ENCODE data around the gene AKAP7.
"Not testable (repeated sequence)": the region's sequence is repeated elsewhere in the genome, so short reads cannot be mapped to it uniquely, and the experiment has no call there.

The AKAP7 gene

GRCh38 chr6:131250936-131251335 is 115.7 kb downstream of the AKAP7 start:
- no peak for FAIRE-seq
- DNase-seq (ENCODE audit: insufficient read length, low spot score), result no peak

DNA sequence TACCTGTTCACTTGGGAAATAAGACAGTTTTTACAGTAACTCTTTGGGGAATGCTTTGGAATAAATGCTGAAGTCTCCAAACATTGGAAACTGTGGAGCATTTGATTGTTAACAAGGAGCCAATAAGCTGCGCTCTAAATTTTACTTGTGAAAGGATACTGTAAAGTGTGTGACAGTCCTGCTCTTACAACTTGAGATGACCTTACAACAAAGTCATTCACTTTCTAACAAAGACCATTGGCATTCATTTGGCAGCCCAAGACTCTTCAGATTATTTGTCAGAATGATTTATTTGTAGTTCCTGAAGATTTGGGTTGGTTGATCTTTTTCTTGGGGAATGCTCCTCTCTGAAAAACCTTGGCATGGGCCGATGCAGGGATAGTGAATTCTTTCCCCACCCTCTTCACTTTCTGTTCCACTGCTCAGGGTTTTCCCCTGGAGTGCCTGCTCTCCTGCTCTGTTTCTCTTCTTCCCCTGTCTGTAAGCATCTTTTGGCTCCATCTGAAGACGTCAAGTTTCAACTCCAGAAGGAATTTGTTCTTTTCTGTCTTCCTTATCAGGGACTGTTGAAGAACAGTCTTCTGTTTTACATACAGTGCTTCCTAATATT is 116.4 kb downstream of the AKAP7 start:
- DNase-seq (ENCODE audit: insufficient read length, low spot score), result no peak
- no peak for FAIRE-seq

DNA sequence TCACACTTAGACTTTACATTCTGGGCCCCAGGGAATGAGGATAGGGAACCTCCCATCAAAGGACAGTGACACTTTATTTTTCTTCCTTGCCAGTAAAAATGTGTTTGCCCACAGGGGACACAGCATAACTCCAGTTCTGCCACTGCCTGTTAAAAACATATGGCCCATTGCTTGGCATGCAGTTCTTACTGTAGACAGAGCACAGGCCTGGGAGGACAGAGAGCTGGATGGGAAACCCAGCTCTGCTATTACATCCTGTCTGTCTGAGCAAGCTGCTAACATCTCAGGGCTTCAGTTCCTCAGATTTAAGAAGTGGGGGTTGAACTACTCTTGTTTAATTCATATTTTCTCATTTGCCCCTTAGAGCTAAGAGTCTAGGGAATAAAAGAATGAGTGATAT is 120.2 kb downstream of the AKAP7 start:
- DNase-seq (ENCODE audit: insufficient read length, low spot score) (no peak), FAIRE-seq (no peak)

DNA sequence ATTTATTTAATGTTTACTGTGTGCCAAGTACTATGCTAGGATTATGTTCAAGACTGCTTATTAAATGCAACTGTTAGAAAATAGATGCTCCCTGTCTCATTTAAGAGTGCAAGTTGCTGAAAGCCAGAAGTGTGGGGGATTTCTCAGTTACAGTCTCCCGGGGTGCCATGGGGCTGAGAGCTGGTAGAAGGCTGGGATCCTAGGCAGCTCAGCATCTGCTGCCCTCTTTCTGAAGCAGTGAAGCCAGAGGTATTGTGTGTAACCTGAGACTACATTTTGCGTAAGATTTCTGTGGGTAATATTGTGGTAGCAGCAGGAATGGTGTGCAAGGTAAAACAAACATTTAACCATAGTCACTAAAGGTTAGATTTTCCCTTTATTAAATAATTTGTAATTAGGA is 120.6 kb downstream of the AKAP7 start:
- FAIRE-seq, result no peak
- no peak for DNase-seq (ENCODE audit: insufficient read length, low spot score)

DNA sequence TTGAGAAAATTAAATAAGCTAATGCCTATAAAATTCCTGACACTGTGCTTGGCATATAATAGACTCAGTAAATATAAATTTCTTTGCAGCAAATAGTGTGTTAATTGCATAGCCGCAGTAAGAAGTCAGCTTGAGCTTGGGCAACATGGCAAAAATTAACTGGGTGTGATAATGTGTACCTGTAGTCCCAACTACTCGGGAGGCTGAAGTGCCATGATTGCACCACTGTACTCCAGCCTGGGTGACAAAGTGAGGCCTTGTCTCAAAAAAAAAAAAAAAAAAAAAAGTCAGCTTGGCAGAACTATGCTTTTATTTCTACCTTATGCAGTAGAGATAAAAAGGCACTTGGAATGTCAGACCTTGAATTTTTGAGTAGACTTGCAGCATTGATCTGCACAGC is 121.8 kb downstream of the AKAP7 start:
- FAIRE-seq, result no peak
- DNase-seq (ENCODE audit: insufficient read length, low spot score), result no peak

DNA sequence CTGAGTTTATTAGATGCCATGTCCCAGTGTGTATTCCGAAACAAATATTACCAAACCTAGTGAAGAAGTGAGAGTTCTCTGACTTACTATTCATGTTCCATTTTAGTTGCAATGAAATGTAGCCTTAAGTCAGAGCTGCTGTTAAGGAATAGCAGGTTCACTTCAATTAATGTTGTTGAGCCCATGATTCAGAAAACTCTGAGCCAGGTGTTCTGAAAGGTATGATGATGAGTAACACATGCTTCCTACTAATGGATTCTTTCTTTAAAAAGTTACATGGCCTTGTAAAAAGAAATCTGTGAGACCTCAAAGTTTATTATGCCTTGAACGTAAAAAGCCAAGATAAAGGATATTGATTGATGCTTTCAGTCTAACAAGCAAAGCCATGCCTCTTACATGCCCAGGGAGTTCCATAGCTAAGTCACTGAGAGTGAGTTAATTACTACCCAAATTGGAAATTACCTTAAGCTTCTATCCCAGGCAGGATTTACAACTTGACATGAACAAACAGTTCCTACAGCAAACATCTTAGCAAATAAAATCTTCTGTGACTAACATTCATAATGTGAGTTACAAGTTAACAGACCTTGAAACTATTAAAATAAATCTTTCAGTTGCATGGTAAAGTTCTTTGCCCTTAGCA is 122.9 kb downstream of the AKAP7 start:
- FAIRE-seq, result no peak
- DNase-seq (ENCODE audit: insufficient read length, low spot score), result no peak

GRCh38 chr6:131258816-131259476 is 123.7 kb downstream of the AKAP7 start:
- no peak for DNase-seq (ENCODE audit: insufficient read length, low spot score)
- FAIRE-seq, result no peak

DNA sequence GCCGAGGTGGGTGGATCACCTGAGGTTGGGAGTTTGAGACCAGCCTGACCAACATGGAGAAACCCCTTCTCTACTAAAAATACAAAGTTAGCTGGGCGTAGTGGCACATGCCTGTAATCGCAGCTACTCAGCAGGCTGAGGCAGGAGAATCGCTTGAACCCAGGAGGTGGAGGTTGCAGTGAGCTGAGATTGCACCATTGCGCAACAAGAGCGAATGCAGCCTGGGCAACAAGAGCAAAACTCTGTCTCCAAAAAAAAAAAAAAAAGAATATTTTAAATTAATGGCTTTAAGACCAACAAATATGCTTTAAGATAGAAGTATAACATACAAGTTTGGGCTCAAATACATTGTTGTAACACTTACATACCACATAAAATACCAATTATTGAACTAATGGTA is 125.7 kb downstream of the AKAP7 start:
- not testable (repeated sequence) for DNase-seq (ENCODE audit: insufficient read length, low spot score); FAIRE-seq

DNA sequence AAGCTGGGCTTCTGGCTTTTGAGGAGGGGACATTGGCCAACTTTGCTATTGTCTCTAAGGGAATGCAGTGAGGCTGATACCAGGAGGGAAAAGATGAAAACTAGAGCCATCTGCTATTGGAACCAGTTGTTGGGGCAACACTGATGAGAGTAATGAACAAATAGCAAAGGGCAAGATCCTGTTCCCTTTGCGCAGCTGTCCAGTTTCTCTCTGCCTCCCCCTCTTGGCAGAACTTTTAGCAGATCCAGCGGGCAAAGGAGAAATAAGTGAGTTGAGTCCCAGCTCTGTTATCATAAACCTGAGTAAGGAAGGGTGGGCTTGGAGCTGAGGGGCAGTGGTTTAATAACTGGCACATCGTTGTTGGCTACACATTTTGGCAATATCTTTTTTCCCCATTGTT is 126.8 kb downstream of the AKAP7 start:
- no peak for DNase-seq (ENCODE audit: insufficient read length, low spot score)
- no peak for FAIRE-seq

DNA sequence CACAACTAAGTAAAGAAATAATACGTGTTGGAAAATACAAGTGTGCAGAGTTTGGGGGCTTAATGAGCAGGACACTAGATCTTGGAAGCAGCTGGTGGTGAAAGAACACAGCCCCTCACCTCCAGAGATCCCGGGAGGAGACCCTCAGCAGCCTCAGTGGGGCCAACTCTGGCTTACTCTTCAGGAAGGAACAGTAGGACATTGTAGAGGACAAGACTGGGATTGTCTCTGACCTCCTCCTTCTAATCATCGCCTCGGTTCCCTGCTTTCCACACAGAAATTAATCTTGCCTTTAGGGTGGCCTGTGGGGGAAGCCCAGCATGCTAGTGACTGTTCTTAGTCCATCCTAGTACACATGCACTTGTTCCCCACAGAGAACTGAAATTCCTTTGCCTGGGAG is 130.7 kb downstream of the AKAP7 start:
- DNase-seq (ENCODE audit: insufficient read length, low spot score) (no peak), FAIRE-seq (no peak)

DNA sequence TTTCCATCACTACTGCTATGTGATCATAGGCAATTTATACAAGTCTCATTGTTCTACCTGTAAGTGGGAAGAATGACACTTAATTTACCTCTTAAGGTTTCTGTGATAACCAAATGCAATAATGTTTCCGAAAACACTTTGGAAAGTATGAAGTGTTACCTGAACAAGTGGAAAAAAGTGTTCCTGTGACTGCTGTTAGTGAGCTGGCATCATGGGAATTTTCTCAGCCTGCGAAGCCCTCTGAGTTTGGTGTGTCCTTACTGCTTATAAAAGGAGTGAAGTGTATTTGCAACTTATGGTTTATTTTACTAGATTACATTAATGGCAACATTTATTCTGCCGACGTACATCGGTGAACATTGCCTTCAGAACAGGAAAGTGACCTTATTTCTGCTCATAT is 133.0 kb downstream of the AKAP7 start:
- DNase-seq (ENCODE audit: insufficient read length, low spot score), result no peak
- no peak for FAIRE-seq

DNA sequence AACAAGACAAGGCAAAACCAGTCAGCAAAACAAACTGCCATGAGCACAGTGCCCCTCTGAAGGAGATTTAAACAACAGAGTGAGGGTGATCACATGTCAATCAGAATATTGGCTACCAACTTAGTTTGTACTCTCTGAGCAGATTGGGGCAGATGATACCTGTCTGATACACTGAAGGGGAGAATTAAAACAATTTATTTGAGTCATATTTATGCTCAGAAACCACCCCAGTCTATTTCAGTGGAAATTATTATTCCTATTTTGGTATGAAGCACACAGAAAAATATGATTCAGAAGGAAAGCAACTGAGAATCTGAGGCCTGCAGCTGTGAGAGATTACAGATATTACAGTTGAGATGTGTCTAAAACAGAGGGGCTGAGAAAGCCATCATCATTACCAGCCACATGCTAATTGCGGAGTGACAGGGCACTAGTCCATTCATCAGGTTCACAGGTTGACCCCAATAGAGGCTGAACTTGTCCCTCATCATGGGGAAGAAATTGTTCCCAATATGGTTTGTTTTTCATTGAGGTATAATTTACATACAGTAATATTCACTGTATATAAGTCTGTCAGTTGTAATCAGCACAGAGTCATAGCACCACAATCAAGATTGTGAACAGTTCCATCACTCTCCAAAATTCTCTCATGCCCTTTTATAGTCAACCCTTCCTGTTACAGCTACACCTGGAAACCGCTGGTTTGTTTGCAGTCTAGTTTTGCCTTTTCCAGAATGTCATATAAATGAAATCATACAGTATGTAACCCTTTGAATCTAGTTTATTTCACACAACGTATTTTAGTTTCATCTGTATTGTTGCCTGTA is 134.5 kb downstream of the AKAP7 start:
- FAIRE-seq, result no peak
- DNase-seq (ENCODE audit: insufficient read length, low spot score), result no peak

GRCh38 chr6:131270534-131270933 is 135.3 kb downstream of the AKAP7 start:
- no peak for FAIRE-seq

DNA sequence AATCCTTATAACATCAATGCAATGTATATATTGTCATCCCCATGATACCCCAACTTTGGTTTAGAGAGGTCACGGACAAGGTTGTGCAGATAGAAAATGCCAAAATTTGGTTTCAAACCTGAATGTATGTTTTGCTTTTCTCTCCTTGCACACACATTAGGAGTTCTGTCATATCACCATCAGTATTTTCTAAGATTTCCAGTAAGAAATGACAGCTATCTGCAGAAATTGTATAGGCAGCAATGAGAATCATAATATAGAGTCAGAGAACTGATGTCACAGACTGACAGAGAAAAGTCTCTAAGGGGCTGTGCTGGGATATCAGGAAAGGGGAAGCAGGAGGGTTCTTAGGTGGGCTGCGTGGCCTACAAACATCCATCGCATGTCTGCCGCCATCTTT is 140.0 kb downstream of the AKAP7 start:
- FAIRE-seq (no peak), DNase-seq (ENCODE audit: insufficient read length, low spot score) (no peak)

More at GRCh38 chr6:131270534-131270933, 135.3 kb downstream of the AKAP7 start:
- no peak for DNase-seq (ENCODE audit: insufficient read length, low spot score)

GRCh38 chr6:131277591-131277990 is 142.3 kb downstream of the AKAP7 start:
- no peak for FAIRE-seq

DNA sequence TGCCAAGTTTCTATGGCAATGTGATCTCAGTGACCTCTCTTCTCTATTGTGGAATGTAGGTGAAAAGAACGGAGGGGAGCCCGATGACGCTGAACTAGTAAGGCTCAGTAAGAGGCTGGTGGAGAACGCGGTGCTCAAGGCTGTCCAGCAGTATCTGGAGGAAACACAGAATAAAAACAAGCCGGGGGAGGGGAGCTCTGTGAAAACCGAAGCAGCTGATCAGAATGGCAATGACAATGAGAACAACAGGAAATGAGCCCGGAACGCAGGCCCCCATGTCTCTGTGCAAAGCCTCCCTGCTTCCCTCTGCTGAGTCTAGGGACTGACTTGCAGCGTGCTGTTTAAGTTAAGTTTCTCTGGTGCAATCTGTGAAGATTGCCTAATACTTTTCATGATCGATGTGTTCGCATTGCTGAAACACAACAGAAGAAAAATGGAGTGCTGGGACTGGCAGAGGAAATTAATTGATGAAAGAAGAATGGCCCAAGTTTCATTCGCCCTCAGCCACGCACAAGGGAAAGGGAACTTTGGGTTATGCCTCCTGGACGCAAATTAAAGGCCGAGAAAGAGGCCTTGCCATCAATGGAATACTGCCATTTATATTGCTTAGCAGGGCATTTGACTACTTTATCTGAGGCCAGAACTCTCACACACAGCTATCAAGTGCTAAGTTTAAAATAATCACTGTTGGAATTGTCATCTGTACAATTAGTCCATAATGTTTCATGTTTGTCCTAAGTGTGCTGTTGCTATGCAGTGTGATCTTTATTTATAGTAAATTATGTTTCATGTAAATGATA is 146.4 kb downstream of the AKAP7 start:
- DNase-seq (ENCODE audit: insufficient read length, low spot score), result no peak
- FAIRE-seq, result no peak

More at GRCh38 chr6:131277591-131277990, 142.3 kb downstream of the AKAP7 start:
- DNase-seq (ENCODE audit: insufficient read length, low spot score), result no peak

- DNase-seq (ENCODE audit: insufficient read length, low spot score) (no peak), FAIRE-seq (no peak)
These were observed 147.1 kb downstream of the AKAP7 start for GRCh38 chr6:131282365-131282764.

DNA sequence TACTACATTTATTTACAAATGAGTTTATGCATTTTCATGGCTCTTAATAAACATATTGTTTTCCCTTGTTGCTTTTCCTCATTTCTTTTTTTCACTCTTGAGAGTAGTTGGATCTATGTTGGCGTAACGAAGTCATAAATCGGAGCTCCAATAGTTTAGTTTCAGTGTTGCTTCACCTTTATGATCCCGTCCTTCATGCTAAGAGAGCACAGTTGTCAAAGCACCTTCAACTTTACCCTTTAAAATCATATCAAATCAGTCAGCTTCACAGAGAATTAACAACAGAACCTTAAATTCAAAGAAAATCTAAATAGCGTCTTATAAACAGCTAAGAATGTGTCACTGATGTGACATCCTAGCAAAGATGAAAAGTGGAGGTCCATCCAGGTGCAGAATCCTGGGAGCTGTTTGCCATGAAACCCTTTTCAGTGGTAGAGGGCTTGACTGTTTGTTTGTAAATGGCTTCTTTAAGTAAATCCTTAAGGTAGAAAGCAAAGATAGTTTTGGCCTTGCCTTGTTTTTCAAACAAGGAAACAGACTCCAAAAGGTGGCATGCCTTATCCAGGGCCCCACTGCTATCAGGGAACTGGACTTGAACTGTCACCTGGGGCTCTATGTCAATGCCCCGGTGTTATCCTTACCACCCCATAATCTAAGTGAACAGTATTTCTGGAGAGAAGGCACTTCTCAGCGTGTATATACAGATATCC is 148.4 kb downstream of the AKAP7 start:
- DNase-seq (ENCODE audit: insufficient read length, low spot score) (no peak), FAIRE-seq (no peak)

DNA sequence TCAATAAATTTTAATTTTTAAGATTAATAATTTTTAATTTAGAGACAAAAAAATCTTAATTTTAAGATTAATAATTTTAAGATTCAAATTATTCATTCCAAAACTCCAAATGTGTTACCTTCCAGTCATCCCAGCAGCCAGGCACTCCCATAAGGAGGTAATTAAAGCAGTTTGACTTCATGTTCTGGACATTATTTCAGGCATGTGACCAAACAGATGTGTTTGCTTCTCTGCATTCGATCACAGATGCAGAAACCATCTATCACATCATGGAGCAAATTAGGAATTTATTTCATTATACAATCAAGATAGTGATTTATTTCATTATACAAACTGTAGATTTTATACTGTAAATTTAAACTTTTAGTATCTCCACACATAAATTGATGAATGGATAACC is 150.3 kb downstream of the AKAP7 start:
- DNase-seq (ENCODE audit: insufficient read length, low spot score) (no peak), FAIRE-seq (no peak)

- no peak for DNase-seq (ENCODE audit: insufficient read length, low spot score)
- no peak for FAIRE-seq
These were observed 151.3 kb downstream of the AKAP7 start for GRCh38 chr6:131286469-131287040.

All from HTR-8/SVneo (cell line).